ENCODE results near the gene PODXL2. TPM values are rescaled to one million over a fixed set of nuclear protein-coding genes. Genes with fewer than 3 reads are reported as not detected.
"Not testable (repeated sequence)": the region's sequence is repeated elsewhere in the genome, so short reads cannot be mapped to it uniquely, and the experiment has no call there.

PODXL2 gene
- total RNA-seq, 8 experiments from 2014 or later, result 11.9 to 136 (median 108) TPM

DNA sequence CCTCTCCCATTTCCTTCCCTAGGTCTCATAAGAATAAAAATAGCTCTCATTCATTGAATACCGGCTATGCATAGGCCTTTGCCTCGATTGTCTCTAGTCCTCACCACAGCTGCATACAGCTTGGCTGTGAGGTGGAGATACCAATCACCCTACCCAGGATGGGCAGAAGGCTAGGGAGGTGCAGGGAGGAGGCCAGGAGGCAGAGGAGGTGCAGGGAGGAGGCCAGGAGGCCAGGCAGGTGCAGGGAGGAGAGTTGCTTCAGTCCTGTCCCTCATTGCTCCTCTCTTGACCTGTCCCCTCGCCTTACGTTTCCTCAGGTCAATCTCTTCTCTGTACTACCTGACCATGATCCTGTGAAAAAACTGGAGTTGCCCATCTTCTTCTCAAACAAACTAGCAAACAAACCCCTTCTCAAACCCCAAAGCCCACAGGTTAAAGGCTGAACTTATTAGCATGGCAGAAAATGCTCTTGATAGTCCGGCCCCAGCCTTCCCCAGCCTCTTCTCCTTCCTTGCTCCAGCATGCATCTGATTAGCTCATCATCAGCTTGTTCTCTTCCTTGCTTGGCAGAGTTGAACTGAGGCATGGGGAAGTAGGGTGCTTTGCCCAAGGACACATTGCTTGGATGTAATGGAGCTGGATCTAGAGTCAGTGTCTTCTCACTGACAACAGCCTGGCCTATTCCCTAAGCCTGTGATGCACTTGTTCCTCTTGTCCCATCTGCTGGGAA is 15.8 kb downstream of the PODXL2 start:
- in situ Hi-C loops (cut with MboI; ENCODE audit: low pct_unique_long_range_greater_than_20kb in 2 of 9, low sequenced_read_pairs in 9 of 9, unreplicated experiment in 9 of 9), result no loop called here
- H3K4me1 ChIP-seq (replicated peaks in 1 of 2), result no peaks in the 10 kb centered on the region
- 31 to 93% (median 86%) methylated on average over 1 to 4 of the region's 5 CpGs; no CpG with 5 or more reads in 3 of the 10 experiments for WGBS, 10 experiments
- no peak overlapping the region for H3K4me3 ChIP-seq
- no peak for ATAC-seq (replicated peaks in 6 of 8)
- H3K27ac ChIP-seq, result no peak overlapping the region

DNA sequence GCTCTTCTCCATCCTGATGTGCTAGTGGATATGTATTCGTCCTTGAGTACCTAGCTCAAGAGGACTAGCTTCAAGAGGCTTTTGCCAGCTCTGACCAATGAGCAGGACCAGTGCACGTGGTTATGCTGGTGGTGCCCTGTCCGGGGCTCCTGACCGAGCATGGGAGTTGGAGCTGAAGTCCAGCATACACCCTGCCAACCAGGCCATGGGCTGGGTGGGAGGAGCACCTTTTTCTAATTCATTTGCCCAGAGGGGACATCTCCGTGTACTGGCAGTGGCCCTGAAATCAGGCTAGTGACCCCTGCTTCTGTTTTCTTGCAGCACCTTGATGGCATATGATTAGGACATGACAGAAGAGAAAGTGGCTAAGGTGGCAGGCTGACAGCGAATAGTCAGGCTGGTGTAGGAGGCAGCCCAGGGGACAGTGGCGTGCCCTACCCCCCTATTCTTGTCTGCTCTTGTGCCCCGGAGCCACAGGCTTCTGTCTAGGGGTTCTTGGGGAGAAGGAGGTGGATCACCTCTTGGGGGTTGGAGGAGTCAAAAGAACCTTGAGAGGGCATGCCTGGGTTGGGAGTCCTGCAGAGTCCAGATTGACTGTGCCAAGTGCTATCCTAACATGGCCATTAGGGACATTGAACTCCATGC is 16.5 kb downstream of the PODXL2 start:
- ATAC-seq (replicated peaks in 6 of 8), result no peak
- in situ Hi-C loops (cut with MboI; ENCODE audit: low pct_unique_long_range_greater_than_20kb in 2 of 9, low sequenced_read_pairs in 9 of 9, unreplicated experiment in 9 of 9), result no loop called here

DNA sequence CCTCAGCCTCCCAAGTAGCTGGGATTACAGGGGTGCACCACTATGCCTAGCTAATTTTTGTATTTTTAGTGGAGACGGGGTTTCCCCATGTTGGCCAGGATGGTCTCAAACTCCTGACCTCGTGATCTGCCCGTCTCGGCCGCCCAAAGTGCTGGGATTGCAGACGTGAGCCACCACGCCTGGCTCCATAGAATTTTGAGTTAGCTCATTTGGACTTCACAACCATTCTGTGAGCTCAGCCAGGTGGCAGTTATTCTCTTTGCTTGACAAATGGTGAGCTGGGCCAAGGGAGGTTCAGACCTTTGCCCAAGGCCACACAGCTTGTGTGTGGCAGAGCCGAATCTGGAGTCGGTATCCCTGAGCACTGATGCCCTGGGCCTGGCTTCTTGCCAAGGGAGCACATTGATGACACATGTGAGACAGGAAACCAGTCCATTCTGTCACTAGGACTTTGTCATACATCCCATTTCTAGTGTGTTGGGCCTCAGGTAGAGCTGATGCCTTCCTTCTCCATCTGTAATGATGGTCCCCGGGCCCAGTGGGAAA is 17.6 kb downstream of the PODXL2 start:
- Histone ChIP-seq H3K4me3 (no peak overlapping the region), H3K4me1 (replicated peaks in 1 of 2) (no peaks in the 10 kb centered on the region), H3K27ac (no peak overlapping the region)
- 37 to 100% (median 89%) methylated on average over 1 to 4 of the region's 10 CpGs; no CpG with 5 or more reads in 4 of the 10 experiments for WGBS, 10 experiments
- no peak for ATAC-seq (replicated peaks in 6 of 8)
- in situ Hi-C loops (cut with MboI; ENCODE audit: low pct_unique_long_range_greater_than_20kb in 2 of 9, low sequenced_read_pairs in 9 of 9, unreplicated experiment in 9 of 9), result no loop called here

More for the DNA sequence above, 16.5 kb downstream of the PODXL2 start:
- Histone ChIP-seq H3K27ac (no peak overlapping the region), H3K4me1 (replicated peaks in 1 of 2) (no peaks in the 10 kb centered on the region), H3K4me3 (no peak overlapping the region)
- WGBS, 10 experiments, result 33 to 100% (median 90%) methylated on average over 1 to 4 of the region's 8 CpGs; no CpG with 5 or more reads in 3 of the 10 experiments

DNA sequence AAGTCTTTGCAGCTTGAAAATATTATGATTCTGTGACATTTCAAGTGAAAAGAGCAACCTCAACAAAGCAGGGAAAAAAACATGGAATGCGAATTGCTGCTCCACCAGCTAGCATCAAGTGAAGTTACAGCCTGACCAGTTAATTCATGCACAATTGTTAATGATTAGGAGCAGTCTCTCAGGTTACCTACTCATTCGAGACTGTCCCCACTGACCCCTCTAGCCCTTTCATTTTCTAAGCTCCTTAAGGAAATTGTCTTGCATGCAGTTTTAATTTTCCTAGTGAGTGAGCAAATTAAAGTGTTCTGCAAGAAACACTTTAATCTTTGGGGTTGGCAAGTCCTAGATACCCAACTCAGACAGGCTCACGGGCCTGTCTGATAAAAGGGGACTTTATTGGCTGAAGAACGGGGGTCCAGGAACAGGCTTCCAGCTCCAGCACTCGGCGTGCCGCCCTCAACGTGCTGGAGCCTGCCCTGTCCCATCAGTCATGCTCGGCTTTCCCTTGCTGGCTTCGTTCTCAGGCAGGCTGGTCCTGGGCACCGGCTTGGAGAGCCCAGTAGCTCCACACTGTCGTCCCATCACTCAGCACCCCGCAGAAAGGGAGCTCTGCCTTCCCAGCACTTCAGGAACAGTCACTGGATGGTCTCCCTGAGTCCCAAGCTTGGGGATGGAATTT is 18.3 kb downstream of the PODXL2 start:
- 44 to 100% (median 64%) methylated on average over 1 to 9 of the region's 13 CpGs for WGBS, 10 experiments
- H3K4me3 ChIP-seq, result no peak overlapping the region
- H3K27ac ChIP-seq, result no peak overlapping the region
- in situ Hi-C loops (cut with MboI; ENCODE audit: low pct_unique_long_range_greater_than_20kb in 2 of 9, low sequenced_read_pairs in 9 of 9, unreplicated experiment in 9 of 9), result no loop called here
- no peaks in the 10 kb centered on the region for H3K4me1 ChIP-seq (replicated peaks in 1 of 2)
- ATAC-seq (replicated peaks in 6 of 8), result peak in 2 of 8 experiments; percentile 29 to 40

DNA sequence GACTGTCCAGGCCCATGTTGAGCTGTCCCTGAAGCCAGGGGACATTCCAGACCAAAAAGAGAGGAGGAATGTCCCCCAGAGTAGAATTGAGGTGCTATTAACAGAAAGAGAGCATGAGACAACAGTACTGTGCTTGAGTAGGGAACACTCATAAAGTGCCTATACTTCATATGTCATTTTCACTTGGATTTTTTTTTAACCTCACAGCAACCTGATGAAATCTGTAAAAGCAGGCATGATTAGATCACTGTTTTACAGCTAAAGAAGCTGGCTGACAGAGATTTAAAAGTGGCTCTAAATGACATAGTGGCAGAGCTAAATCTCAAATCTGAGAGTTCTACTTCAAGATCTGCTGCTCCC is 18.8 kb downstream of the PODXL2 start:
- H3K27ac ChIP-seq, result no peak overlapping the region
- ATAC-seq (replicated peaks in 6 of 8), result peak in 3 of 8 experiments; percentile 49 to 77 (median 76)
- in situ Hi-C loops (cut with MboI; ENCODE audit: low pct_unique_long_range_greater_than_20kb in 2 of 9, low sequenced_read_pairs in 9 of 9, unreplicated experiment in 9 of 9), result no loop called here
- H3K4me1 ChIP-seq (replicated peaks in 1 of 2), result no peaks in the 10 kb centered on the region
- no peak overlapping the region for H3K4me3 ChIP-seq

DNA sequence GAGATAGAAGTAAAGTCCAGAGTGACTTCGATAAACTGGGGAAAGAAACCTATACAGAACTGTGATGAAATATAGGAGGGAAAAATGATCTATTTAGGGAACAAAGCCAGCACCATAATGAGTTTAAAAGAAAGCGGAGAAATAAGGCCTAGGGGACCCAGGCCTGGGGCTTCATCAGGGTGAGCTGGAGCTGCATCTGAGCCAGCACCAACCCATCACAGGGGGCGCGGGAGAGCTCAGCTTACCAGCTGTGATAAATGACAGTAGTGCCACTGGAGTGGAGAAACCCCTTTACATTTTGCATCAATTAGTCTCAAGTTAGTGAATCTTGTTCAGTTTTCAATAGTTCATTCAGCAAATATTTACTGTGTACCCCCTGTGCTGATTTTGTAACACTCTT is 21.3 kb downstream of the PODXL2 start:
- 73 to 100% (median 86%) methylated on average over 1 to 4 of the region's 4 CpGs; no CpG with 5 or more reads in 2 of the 10 experiments for WGBS, 10 experiments
- ATAC-seq (replicated peaks in 6 of 8), result no peak
- Histone ChIP-seq H3K27ac (no peak overlapping the region), H3K4me3 (no peak overlapping the region), H3K4me1 (replicated peaks in 1 of 2) (no peaks in the 10 kb centered on the region)
- in situ Hi-C loops (cut with MboI; ENCODE audit: low pct_unique_long_range_greater_than_20kb in 2 of 9, low sequenced_read_pairs in 9 of 9, unreplicated experiment in 9 of 9), result loop anchor here in 1 of 9 experiments (25.0 kb wide), 1 partner anchor 337 kb away; no protein-coding TSS in a partner anchor

- ATAC-seq (replicated peaks in 6 of 8), result peak in 2 of 8 experiments; percentile 8 to 24
- Histone ChIP-seq H3K4me3 (no peak overlapping the region), H3K4me1 (replicated peaks in 1 of 2) (no peaks in the 10 kb centered on the region), H3K27ac (no peak overlapping the region)
- in situ Hi-C loops (cut with MboI; ENCODE audit: low pct_unique_long_range_greater_than_20kb in 2 of 9, low sequenced_read_pairs in 9 of 9, unreplicated experiment in 9 of 9), result loop anchor here in 1 of 9 experiments (25.0 kb wide), 1 partner anchor 336 kb away; no protein-coding TSS in a partner anchor
- 0 to 94% (median 83%) methylated on average over 1 to 3 of the region's 8 CpGs; no CpG with 5 or more reads in 5 of the 10 experiments for WGBS, 10 experiments
These were observed 22.7 kb downstream of the PODXL2 start for GRCh38 chr3:127651516-127652172.

GRCh38 chr3:127652246-127652995 is 23.4 kb downstream of the PODXL2 start:
- Histone ChIP-seq H3K4me3 (no peak overlapping the region), H3K27ac (no peak overlapping the region), H3K4me1 (replicated peaks in 1 of 2) (no peaks in the 10 kb centered on the region)
- in situ Hi-C loops (cut with MboI; ENCODE audit: low pct_unique_long_range_greater_than_20kb in 2 of 9, low sequenced_read_pairs in 9 of 9, unreplicated experiment in 9 of 9), result loop anchor here in 1 of 9 experiments (25.0 kb wide), 1 partner anchor 335 kb away; no protein-coding TSS in a partner anchor
- peak; percentile 54 to 87 (median 81) for ATAC-seq (replicated peaks in 6 of 8)
- 57 to 90% (median 79%) methylated on average over 1 to 6 of the region's 13 CpGs; no CpG with 5 or more reads in 7 of the 10 experiments for WGBS, 10 experiments

GRCh38 chr3:127654374-127654773 is 25.4 kb downstream of the PODXL2 start:
- ATAC-seq (replicated peaks in 6 of 8), result no peak
- H3K4me3 ChIP-seq, result no peak overlapping the region
- H3K4me1 ChIP-seq (replicated peaks in 1 of 2), result no peaks in the 10 kb centered on the region
- whole genome bisulfite sequencing, 10 experiments, result 16 to 100% (median 87%) methylated on average over 1 to 3 of the region's 4 CpGs; no CpG with 5 or more reads in 1 of the 10 experiments
- in situ Hi-C loops (cut with MboI; ENCODE audit: low pct_unique_long_range_greater_than_20kb in 2 of 9, low sequenced_read_pairs in 9 of 9, unreplicated experiment in 9 of 9), result loop anchor here in 1 of 9 experiments (25.0 kb wide), 1 partner anchor 333 kb away; no protein-coding TSS in a partner anchor
- no peak overlapping the region for H3K27ac ChIP-seq

DNA sequence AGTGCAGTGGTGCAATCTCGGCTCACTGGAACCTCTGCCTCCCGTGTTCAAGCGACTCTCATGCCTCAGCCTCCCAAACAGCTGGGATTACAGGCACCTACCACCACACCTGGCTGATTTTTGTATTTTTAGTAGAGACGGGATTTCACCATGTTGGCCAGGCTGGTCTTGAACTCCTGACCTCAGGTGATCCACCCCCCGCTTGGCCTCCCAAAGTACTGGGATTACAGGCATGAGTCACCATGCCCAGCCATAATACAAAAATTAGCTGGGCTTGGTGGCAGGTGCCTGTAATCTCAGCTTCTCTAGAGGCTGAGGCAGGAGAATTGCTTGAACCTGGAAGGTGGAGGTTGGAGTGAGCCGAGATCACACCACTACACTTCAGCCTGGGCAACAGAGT is 26.0 kb downstream of the PODXL2 start:
- not testable (repeated sequence) for H3K4me3 ChIP-seq; ATAC-seq (replicated peaks in 6 of 8); H3K27ac ChIP-seq; H3K4me1 ChIP-seq (replicated peaks in 1 of 2)
- WGBS, 10 experiments, result 84 to 100% (median 96%) methylated on average over 2 to 6 of the region's 6 CpGs; no CpG with 5 or more reads in 6 of the 10 experiments
- in situ Hi-C loops (cut with MboI; ENCODE audit: low pct_unique_long_range_greater_than_20kb in 2 of 9, low sequenced_read_pairs in 9 of 9, unreplicated experiment in 9 of 9), result loop anchor here in 1 of 9 experiments (25.0 kb wide), 1 partner anchor 332 kb away; no protein-coding TSS in a partner anchor

GRCh38 chr3:127655641-127656040 is 26.7 kb downstream of the PODXL2 start:
- no peak overlapping the region for H3K27ac ChIP-seq
- peak in 3 of 8 experiments; percentile 90 to 93 (median 91) for ATAC-seq (replicated peaks in 6 of 8)
- no peaks in the 10 kb centered on the region for H3K4me1 ChIP-seq (replicated peaks in 1 of 2)
- no peak overlapping the region for H3K4me3 ChIP-seq
- 0 to 100% (median 27%) methylated on average over 1 to 3 of the region's 3 CpGs; no CpG with 5 or more reads in 1 of the 10 experiments for WGBS, 10 experiments
- in situ Hi-C loops (cut with MboI; ENCODE audit: low pct_unique_long_range_greater_than_20kb in 2 of 9, low sequenced_read_pairs in 9 of 9, unreplicated experiment in 9 of 9), result loop anchor here in 1 of 9 experiments (25.0 kb wide), 1 partner anchor 332 kb away; no protein-coding TSS in a partner anchor

Measured in motor neuron (in vitro differentiated cells).